HG03442 (cell line): Measurements from ENCODE around the gene FTO.
A peak's percentile ranks its signal among the peaks of the same experiment; 100 is the strongest.
"Not testable (repeated sequence)": the region's sequence is repeated elsewhere in the genome, so short reads cannot be mapped to it uniquely, and the experiment has no call there.

Experiments used
- ATAC-seq: cut with Tn5 transposase; IDR thresholded peaks from one replicate; pipeline ENCODE4 v1.9.1; 2021; ENCODE audit warnings: mild to moderate bottlenecking, moderate library complexity; ENCODE audit not compliant: unreplicated experiment

Gene FTO

DNA sequence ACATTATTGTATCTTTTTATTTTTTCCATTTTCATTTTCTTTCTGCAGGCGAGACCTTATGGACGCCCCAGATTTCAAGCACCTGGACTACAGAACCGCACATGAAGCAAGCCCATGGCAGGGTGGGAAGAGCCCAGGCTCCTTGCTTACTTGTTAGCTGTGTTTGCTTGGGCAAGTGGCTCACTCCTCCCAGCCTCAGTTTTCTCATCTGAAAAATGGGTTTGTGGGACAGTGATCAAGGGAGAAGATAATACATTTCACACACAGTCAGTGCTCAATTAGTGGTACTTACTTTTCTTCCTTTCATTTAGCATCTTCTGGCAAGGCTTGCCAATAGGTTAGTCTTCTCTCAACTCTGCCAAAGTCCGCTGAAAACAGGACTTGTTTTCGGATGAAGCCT, 465.2 kb downstream of the FTO start:
- ATAC-seq, result no peak

DNA sequence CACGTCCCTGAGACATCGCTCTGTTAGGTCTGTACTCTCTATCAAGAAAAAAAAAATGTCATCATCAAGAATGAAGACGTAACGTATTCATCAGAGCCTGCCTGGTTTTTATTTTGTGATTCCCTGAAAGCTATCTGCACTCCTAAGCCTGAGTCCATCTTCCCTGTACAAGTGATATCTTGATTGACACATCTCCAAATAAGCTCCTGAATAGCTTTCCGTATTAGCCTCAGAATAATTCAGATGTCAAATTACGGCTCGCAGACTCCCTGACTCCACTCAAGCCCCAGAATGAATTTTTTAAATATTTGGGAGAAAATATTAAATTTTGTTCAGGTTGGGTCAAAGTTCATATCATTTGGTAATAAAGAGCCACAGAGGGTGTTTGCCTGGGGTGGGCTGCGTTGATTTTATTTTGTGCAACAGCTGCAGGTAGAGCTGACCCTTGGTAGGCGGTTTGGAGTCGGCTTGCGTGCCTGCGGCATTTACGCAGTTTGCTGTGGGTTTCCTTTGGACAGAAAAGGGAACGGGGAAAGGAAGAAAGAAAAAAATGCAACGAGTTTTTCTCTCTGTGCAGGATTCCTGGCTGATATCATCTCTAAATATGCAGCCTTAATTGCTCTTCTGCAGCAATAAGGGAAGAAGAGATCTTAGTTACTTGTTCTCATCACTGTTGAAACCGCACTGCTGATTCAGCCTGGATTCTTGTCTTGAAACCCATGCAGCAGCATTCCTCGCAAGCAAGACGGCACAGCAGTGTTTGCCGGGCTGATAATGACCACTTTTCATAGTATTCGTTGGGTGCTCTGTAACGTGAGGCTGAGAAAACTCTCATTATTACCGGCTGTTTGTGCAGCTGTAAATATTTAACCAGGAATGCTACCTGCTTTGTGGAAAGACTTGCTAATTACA, 467.9 kb downstream of the FTO start:
- no peak for ATAC-seq

DNA sequence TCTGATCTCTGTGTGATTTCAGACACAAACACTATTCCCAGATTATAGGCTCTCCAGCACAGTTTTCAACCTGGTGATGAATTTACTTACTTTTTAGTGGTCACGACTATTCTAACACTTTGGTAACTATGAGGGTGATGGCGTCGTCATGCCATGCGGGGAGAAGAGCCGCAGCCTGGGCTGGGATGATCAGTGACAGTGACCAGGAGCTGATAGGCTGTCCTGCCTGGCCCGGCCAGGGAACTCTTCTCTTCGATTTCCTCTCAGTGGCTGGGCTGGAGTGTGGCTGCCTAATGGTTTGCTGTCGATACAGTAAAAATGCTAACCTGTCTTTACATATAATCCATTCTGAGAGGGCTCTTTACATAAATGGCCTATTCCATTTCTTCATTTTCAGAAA, 469.5 kb downstream of the FTO start:
- no peak for ATAC-seq

DNA sequence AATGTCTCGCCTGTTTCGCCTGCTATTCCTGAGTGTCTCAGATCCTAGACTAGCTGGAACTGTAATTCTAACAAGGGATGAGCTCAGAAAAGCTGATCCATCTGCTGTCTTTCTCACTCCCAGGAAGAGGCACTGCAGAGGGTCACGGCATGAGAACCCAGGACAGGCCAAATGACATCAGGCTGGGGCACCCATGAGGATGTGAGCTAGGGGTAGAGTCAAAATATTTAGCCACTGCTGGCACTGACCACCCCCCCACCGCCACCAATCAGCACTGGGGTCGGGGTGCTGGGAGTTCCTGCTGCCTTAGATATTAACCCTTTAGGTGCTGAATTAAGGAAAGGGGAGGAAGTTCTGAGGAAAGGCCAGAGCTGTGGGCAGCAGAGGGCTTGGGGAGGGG, 470.2 kb downstream of the FTO start:
- ATAC-seq, result no peak

DNA sequence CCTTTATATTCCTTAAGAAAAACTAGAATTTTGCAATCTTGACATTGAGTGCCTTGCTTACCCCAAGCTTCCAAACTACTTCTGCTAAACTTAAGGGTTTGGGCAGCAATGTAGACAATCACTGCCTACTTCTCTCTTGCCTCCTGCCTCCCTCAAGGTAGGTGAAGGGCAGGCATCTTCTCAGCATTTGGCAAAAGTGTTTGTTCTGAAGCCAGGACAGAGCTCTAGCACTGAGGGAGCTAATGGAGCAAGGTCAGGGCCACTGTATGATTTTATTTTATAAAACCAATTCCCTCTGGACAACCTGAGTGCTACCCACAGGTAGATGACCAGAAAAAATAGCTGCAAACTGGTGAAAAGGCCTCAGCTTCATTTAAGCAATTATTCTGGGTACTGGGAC, 470.8 kb downstream of the FTO start:
- ATAC-seq, result no peak

DNA sequence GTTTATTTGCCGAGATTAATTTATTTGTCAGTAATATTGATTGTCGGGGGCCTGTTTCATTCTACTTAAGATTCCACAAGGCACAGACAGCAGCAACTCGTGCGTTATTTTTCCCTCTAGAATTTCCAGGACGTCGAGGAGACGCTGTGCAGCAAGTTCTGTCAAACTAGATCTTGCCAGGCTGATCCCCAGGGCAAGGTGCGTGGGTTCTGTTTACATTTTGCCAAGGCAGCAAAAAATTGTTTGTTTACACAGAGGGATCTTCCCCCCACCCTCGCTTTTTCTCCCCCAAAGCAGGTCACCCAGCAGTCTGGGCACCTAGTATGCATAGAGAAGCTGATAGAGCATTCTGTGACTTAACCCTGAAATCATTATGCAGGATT, 471.2 kb downstream of the FTO start:
- ATAC-seq, result no peak

DNA sequence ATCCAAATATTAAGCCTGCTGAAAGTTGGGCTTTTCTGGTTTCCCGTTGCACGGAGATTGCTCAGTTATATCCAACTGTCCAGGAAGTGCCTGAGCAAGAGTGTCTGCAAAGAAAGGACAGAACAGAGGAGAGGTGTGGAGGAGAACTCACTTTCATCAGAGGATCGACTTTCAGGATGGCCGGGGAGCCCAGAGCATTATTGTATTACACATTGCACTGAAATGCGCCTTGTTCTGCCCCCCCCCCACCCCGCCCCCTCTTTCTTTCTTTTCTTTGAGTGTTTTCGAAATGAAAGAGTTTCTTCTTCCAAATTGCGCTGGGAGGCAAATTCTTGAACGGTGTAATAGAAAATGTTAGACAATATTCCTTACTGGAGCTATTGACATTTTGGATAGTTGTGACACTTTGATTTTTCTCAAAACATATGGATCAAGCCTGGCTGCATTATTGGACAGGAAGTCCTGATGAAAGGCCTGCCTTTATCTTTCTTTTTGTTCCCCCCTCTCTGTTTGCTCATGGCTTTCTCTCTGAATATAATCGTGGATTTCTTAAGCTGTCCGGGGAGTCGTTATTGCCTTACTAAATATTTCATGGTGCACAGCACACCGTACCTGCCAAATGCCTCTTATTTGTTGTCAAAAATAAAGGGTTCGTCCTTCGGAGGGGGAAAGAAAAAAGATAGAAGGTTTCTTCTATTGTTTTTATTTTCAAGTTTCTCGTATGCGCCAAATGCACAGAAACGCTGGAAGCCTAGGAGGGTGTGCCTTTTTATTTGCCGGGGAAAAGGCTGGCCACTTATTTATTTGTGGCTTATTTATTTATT, 471.8 kb downstream of the FTO start:
- ATAC-seq, result no peak

DNA sequence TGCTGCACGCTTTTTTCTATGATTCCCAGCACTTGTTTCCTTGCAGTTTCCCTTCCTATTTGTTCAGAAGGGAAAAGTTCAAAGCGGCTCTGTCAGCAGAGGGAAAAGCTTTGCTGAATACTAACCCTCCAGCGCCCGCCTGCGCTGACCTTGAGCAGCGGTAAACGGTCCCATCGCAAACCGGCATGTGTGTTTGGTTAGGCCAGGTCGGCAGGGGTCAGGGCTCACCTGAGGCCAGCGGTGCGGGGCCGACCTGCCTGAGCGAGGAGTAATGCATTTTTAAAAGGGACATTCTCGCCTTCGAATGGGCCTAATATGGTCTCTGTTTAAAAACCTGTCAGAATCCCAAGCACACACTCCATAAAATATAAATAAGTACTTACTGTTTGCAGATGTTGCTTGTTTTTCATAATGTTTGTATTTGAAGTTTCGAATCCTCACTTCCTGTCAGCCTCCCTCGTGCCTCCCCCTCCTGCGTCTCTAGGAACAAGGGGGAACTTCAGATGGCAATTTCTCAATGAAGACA, 472.5 kb downstream of the FTO start:
- no peak for ATAC-seq

DNA sequence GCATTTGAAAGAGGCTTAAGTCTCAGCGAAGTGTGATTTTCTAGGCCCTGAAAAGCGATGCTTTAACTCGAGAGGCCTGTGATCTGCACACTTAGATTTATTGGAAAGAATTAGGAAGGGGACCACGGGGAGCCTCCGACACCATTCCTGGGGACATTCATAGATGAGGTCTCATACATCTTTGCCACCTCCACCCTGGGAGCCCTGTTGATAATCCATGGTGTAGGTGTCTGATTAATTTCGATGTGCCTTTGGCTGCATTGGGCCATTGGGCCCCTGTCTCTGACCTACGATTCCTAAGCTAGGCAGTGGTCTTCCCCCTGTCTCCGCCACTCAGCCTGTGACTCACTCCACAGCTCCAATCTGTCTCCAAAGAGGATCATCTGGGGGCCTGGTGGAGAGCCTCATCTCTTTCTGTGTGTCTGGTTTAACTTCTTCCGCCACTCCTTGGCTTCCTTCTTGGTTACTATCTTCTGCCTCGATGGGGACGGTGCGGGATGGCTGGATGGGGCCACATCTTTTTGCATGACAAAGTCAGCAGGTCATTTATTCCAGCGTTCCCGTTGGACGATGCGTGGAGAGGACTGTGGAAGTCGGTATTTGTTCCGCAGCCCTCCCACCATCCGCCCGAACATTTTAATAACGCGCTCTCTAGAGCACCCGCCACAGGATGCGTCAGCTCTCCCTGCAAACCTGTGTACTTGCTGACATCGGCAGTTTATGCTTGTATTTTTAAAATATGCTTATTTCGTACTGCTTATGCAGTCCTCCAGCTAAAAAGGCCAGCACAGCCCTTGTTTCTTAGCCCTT, 473.3 kb downstream of the FTO start:
- ATAC-seq, result no peak

DNA sequence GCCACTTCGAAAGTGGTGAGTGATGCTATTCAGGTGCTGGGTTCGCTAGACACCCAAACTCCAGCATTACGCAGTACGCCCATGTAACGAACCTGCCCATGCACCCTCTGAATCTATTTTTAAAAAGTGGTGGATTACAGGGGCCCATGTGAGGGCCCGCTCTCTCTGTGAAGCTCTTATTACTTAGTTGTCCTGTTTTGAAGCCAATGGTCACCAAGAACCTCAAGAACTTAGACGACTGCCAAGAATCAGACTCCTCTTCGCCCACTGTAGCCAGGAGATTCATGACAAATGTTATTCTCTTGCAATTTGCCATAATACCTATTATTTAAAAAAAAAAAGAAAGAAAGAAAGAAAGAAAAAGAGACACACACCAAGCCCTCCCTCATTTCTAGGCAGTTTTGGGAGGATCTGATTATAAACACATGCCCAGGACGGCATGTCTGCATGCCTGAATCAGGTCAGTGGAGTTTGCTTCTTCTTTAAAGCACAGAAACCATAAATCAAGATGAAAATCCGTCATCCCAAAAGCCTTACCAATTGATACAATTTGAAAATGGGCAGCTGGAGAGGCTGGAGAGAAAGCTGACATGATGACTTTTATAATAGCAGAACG, 474.0 kb downstream of the FTO start:
- ATAC-seq, result no peak

DNA sequence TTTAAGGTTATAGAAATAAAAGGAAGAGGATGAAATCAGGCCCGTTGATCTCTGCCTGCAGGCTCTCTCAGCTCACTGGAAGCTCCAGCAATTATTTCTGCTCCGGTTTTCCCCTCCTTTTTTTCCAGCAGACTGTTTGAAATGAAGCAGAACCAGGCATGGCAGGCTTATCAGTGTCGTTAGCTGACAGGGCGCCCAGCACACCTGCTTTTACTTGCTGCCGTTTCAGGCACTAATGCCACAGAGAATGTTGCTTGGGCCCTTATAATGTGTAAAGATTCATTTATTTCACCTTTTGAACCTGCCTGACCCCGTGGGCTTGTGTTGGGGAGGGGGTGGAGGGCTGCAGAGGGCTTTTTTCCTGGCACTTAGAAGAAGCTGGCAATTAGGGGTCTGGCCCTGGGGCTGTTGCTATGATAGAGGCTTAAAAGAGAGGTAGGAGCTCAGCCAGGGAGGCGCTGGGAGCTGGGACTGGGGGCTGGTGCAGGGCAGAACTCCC, 474.6 kb downstream of the FTO start:
- no peak for ATAC-seq

DNA sequence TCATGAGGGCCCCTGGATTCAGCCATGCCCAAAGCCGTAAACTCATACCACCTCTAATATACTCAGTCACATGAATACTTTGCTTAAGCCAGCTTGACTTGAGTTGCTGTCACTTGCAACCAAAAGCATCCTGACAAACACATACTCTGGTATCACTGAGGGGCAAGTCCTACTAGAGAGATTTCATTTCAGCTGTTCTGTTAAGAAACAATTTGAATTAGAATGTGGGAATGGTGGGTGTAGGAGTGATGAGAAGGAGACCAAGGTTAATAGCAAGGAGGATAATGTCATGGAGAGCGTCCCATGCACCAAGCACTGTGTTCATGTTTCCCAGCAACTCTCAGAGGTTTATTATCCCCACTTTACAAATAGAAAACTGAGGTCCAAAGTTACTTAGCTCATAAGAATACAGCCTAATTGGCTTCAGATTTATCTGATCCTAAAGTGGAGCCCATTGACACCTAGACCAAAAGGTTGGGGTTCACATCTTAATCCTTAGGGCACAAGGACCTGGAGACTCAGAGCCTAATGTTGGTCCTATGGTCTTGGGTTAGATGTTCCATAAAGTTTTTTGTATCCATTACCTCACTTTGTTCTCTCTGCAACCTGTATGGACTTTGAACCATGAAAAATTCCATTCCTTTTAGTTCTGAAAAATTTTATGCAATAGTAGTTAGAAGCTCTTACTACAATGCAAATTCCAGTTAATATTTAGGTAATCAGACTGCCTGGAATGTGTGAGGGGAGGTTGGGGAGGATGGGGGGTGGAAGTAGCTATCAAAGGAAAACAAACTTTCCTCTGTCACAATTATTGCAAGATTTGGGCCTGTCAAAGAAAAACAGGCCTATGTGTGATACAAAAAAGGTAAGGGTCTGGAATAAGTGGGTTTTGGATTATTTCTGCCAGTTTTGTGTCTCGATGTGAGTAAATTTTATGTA, 476.7 kb downstream of the FTO start:
- ATAC-seq, result no peak

DNA sequence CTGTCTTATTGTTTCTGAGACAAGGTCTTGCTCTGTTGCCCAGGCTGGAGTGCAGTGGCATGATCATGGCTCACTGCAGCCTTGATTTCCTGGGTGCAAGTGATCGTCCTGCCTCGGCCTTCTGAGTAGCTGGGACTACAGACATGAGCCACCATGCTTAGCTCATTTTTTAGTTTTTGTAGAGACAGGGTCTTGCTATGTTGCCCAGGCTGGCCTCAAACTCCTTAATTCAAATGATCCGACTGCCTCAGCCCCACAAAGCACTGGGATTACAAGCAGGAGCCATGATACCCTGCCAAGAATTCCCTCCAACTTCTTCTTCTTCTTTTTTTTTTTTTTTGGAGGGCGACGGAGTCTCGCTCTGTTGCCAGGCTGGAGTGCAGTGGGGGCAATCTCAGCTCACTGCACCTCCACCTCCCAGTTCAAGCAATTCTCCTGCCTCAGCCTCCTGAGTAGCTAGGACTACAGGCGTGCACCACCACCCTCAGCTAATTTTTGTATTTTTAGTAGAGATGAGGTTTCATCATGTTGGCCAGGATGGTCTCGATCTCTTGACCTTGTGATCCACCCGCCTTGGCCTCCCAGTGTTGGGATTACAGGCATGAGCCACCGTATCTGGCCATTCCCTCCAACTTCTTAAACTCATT, 477.9 kb downstream of the FTO start:
- not testable (repeated sequence) for ATAC-seq

DNA sequence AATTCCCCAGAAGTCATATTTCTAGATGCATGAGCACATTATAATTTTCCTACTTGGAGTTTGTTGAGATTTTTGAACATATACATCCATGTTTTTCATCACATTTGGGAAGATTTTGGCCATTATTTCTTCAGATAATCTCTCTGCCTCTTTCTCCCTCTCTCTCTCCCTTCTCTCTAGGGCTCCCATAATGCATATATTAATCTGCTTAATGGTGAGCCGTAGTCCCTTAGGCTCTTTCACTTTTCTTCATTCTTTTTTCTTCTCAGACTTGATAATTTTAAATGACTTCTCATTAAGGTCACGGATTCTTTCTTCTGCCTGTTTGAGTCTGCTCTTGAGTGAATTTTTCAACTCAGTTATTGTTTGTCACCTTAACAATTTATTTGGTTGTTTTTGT, 481.1 kb downstream of the FTO start:
- ATAC-seq, result no peak

DNA sequence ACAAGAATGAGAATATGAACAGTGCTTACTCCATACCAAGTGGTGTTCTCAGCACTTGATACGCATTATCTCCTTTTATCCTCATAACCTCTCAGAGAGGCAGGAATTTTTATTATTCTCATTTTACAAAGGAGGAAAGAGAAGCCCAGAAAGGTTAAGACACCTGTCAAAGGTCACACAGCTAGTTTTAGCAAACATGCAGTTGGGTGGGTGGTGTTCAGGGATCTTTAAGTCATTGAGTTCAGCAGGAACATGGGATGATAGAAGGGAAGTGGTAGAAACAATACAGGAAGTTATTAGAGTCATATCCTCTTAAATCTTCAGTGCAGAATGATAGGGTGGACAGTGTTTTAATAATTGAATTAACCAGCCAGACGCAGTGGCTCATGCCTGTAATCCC, 487.2 kb downstream of the FTO start:
- ATAC-seq, result no peak

DNA sequence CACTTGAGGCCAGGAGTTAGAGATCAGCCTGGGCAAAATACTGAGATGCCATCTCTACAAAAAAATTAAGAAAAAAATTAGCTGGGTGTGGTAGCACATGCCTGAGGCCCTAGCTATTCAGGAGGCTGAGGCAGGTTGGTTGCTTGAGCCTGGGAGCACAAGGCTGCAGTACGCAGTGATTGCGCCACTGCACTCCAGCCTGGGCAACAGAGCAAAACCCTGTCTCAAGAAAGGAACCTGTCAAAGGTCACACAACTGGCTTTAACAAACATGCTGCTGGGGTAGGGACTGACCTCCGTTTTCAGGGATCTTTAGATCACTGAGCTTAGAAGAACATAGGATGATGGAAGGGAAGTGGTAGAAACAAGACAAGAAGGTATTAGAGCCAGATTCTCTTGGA, 487.6 kb downstream of the FTO start:
- ATAC-seq, result no peak

DNA sequence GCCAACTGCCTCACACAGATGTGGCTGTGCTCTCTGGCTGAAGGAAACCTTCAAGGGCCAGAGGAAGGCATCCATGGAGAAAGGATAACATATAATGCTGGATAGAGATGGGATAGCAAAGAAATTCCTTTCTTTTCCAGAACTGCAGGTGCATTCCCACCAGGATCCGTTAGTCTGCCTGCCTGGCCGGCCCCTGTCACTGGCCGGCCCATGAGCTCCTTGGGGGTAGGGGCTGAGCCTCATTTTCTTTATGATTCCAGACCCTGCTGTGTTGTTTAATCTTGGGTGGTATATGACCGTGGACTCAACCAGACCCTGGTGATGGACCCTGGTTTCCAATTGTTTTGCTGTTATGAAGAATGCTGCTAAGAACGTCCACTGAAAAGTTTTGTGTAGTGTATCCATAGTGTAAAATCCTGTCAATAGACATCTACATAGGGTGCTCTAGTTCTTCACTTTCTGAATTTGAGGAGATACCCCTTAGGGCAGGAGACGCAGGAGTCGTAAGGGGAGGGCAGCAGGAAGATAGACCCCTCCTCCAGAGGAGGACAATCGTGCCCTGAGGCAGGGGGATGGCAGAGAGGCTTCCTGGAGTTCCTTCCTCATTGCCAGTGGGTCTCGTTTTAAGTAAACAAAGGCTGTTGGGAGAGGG, 489.2 kb downstream of the FTO start:
- no peak for ATAC-seq

DNA sequence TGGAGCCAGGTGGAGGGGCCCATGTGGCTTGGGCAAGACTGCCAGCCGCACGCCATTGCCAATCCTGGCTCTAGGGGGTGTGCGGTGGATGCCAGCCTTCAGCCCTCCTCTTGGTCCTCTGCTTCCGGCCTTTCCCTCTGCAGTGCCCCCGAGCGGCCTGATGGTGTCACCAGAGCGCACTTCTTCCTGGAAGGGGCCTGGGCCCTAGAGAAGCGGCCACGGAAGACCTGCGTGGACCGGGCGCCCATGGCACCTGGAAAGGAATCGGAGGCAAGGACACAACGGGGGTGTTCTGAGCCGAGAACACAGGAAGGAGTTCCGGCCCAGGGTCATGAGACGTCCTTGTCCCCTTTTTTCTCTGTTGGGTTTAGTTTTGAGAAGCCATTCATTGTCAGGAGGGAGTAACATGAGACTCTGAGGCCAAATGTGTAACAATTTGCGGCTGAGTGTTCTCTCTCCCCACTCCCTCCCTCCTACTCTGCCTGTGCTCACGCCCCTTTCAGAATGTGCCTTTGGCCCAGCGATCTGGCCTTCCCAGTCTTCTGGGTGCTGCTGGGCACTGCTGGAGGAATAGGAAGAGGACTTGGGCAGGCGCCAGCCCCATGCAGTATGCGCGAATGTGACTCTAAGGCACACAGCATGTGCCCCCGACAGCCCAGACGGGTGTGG, 489.8 kb downstream of the FTO start:
- ATAC-seq, result peak; percentile 98
